Loucy (cell line): ENCODE results near the gene PADI3.
A peak's percentile ranks its signal among the peaks of the same experiment; 100 is the strongest.

Experiments
- H2AFZ ChIP-seq: fragments of 200-600 bp; sonication (generic); 2 replicates; pipeline ENCODE4 v1.6.0; 2016; ENCODE audit warnings: antibody characterized with exemption, mild to moderate bottlenecking, low read length, moderate library complexity
- H3F3A ChIP-seq: fragments of 200-600 bp; 2 replicates; pipeline ENCODE4 v1.6.0; 2016; ENCODE audit warnings: antibody characterized with exemption, low read depth, mild to moderate bottlenecking
- H3K27me3 ChIP-seq: fragments of 200-600 bp; sonication (generic); 2 replicates; pipeline ENCODE4 v1.6.1; 2014; ENCODE audit warnings: low read length, mild to moderate bottlenecking; ENCODE audit not compliant: insufficient read depth, poor library complexity, severe bottlenecking
- H3K36me3 ChIP-seq: fragments of 200-600 bp; sonication (generic); 2 replicates; pipeline ENCODE4 v1.6.1; 2016; ENCODE audit warnings: low read length; ENCODE audit not compliant: insufficient read depth
- H3K4me1 ChIP-seq: fragments of 200-600 bp; sonication (generic); 2 replicates; pipeline ENCODE4 v1.5.1; 2014; ENCODE audit warnings: low read length, mild to moderate bottlenecking; ENCODE audit not compliant: insufficient read depth, poor library complexity, severe bottlenecking
- H3K4me2 ChIP-seq: fragments of 200-600 bp; sonication (generic); 2 replicates; pipeline ENCODE4 v1.6.0; 2014; ENCODE audit warnings: antibody characterized with exemption, low read length, low read depth, mild to moderate bottlenecking; ENCODE audit not compliant: poor library complexity, severe bottlenecking
- H3K4me3 ChIP-seq: fragments of 200-600 bp; sonication (generic); 2 replicates; pipeline ENCODE4 v1.5.1; 2014; ENCODE audit warnings: low read length, mild to moderate bottlenecking, mixed read lengths; ENCODE audit not compliant: poor library complexity, severe bottlenecking
- H3K79me2 ChIP-seq: fragments of 200-600 bp; sonication (generic); 2 replicates; pipeline ENCODE4 v1.6.1; 2014; ENCODE audit warnings: low read length; ENCODE audit not compliant: insufficient read depth
- H3K9ac ChIP-seq: fragments of 200-600 bp; sonication (generic); 2 replicates; pipeline ENCODE4 v1.6.0; 2014; ENCODE audit warnings: mild to moderate bottlenecking, low read depth, low read length, moderate library complexity; ENCODE audit not compliant: poor library complexity, severe bottlenecking
- H3K9me2 ChIP-seq: fragments of 200-600 bp; sonication (generic); replicated peaks from 2 replicates; pipeline ENCODE4 v1.6.1; 2016; ENCODE audit warnings: low read depth, low read length, mixed read lengths
- H3K9me3 ChIP-seq: fragments of 200-600 bp; sonication (generic); 2 replicates; pipeline ENCODE4 v1.6.1; 2014; ENCODE audit warnings: mild to moderate bottlenecking, antibody characterized with exemption, low read length, low read depth; ENCODE audit not compliant: insufficient read depth
- H4K20me1 ChIP-seq: fragments of 200-600 bp; sonication (generic); 2 replicates; pipeline ENCODE4 v1.6.0; 2014; ENCODE audit warnings: antibody characterized with exemption, low read length, mild to moderate bottlenecking; ENCODE audit not compliant: insufficient read depth, poor library complexity, severe bottlenecking
- EZH2phosphoT487 ChIP-seq: fragments of 200-600 bp; IDR thresholded peaks from 2 replicates; pipeline ENCODE4 v1.6.1; 2018; ENCODE audit warnings: antibody characterized with exemption, mild to moderate bottlenecking, moderate library complexity, borderline replicate concordance
- TF ChIP-seq, protein P1 (sequence below): fragments of 200-600 bp; sonication (generic); conservative IDR thresholded peaks from 2 replicates; pipeline ENCODE4 v1.5.1; 2014; ENCODE audit warnings: mild to moderate bottlenecking, antibody characterized with exemption, low read length

PADI3 gene

DNA sequence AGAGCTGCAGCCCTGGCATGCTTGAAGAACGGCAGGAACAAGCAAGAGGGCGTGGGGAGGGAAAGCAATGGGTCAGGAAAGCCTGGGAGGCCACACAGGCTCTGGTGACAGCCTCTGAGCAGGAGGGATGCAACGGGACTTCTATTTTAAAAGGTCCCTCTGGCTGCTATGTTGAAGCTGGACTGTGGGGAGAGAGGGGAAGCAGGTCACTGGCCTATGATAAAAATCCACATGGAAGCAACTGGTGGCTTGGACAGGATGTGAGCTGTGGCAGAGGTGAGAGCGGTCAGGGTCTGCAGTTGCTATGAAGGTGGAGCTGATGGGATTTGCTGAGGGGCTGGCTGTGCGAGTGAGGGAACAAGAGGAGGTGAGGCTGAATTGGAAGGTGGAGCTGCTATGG lies 32.8 kb upstream of the PADI3 start:
- Histone ChIP-seq H3K27me3 (no peaks in the 10 kb centered on the region), H3K9ac (no peak overlapping the region)

DNA sequence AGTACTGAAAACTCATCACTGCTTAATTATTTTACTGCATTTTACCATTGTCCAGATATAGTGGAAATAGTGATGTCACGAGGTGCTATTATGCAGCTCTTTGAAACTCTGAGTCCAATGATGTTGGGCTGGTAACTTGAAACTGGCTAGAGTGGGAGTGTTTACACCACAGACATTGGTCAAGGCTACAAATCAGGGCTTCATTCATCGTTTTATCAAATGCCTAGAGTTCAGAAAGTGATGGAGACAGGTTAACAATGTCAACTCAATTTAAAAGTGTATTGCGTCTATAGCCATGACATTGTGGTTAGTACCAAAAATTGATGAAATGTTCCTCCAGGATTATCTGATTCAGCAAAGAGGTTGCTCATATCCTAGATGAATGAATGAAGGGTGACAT lies 31.3 kb upstream of the PADI3 start:
- peaks cover 36% of the 10 kb centered on the region for H3K4me1 ChIP-seq
- H3K36me3 ChIP-seq = no peaks in the 10 kb centered on the region
- no peak overlapping the region for H3K9ac ChIP-seq
- TF ChIP-seq, protein P1, sequence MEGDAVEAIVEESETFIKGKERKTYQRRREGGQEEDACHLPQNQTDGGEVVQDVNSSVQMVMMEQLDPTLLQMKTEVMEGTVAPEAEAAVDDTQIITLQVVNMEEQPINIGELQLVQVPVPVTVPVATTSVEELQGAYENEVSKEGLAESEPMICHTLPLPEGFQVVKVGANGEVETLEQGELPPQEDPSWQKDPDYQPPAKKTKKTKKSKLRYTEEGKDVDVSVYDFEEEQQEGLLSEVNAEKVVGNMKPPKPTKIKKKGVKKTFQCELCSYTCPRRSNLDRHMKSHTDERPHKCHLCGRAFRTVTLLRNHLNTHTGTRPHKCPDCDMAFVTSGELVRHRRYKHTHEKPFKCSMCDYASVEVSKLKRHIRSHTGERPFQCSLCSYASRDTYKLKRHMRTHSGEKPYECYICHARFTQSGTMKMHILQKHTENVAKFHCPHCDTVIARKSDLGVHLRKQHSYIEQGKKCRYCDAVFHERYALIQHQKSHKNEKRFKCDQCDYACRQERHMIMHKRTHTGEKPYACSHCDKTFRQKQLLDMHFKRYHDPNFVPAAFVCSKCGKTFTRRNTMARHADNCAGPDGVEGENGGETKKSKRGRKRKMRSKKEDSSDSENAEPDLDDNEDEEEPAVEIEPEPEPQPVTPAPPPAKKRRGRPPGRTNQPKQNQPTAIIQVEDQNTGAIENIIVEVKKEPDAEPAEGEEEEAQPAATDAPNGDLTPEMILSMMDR = no peak
- no peak for TF ChIP-seq EZH2phosphoT487
- H3K4me3 ChIP-seq = no peak overlapping the region
- no peaks in the 10 kb centered on the region for H3F3A ChIP-seq
- no peaks in the 10 kb centered on the region for H3K27me3 ChIP-seq
- no peak overlapping the region for H3K4me2 ChIP-seq
- no peaks in the 10 kb centered on the region for H3K9me2 ChIP-seq
- no peaks in the 10 kb centered on the region for H3K79me2 ChIP-seq
- no peaks in the 10 kb centered on the region for H4K20me1 ChIP-seq
- H2AFZ ChIP-seq = no peak overlapping the region
- H3K9me3 ChIP-seq = no peaks in the 10 kb centered on the region

More for the DNA sequence above, 32.8 kb upstream of the PADI3 start:
- Histone ChIP-seq H3K4me1 (peaks cover 51% of the 10 kb centered on the region), H3K79me2 (no peaks in the 10 kb centered on the region), H3F3A (no peaks in the 10 kb centered on the region), H3K9me2 (no peaks in the 10 kb centered on the region), H2AFZ (no peak overlapping the region), H3K4me2 (peak overlapping the region; percentile 18), H3K36me3 (no peaks in the 10 kb centered on the region), H3K9me3 (no peaks in the 10 kb centered on the region), H4K20me1 (no peaks in the 10 kb centered on the region), H3K4me3 (no peak overlapping the region)
- TF ChIP-seq, protein P1 = no peak
- no peak for TF ChIP-seq EZH2phosphoT487

DNA sequence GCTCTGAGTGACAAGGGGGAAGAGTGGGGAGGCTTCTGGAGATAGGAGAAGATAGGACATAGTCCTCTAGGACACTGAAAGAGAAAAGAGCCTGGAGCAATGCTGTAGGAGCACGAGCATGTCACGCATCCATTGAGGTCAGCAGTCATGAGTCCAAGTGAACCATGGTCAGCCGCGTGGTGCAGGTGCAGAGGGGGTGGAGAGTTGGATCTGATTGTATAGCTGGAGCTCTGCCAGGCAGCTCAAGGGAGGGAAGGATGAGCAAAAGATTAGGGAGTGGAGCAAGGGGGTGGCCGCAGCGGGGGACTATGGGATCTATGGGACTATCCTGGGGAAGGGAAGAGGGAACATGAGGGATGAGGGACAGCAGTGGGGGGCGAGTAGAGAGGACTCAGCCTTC lies 30.0 kb upstream of the PADI3 start:
- Histone ChIP-seq H3K4me2 (no peak overlapping the region), H3K36me3 (no peaks in the 10 kb centered on the region), H3K9me3 (no peaks in the 10 kb centered on the region), H3K4me3 (no peak overlapping the region), H2AFZ (no peak overlapping the region), H3F3A (no peaks in the 10 kb centered on the region), H4K20me1 (no peaks in the 10 kb centered on the region), H3K9ac (no peak overlapping the region), H3K27me3 (no peaks in the 10 kb centered on the region), H3K9me2 (no peaks in the 10 kb centered on the region), H3K79me2 (no peaks in the 10 kb centered on the region), H3K4me1 (peaks cover 24% of the 10 kb centered on the region)
- no peak for TF ChIP-seq EZH2phosphoT487
- TF ChIP-seq, protein P1 = no peak
